ENCODE results near the gene CALM1. TPM values are rescaled to one million over a fixed set of nuclear protein-coding genes. Genes with fewer than 3 reads are reported as not detected.

Gene CALM1
- total and polyA plus RNA-seq, 2 donors (not counting 3 experiments of a cell fraction or from before 2014, with no cell fraction given), result 476 to 731 TPM

GRCh38 chr14:90378249-90378648 lies 18.6 kb upstream of the CALM1 start:
- no TSS peak for BruUV-seq (replicated peaks)
- Histone ChIP-seq H3K79me2 (ENCODE audit: control insufficient read depth, insufficient read depth, low read length) (no peaks in the 10 kb centered on the region), H2AFZ (ENCODE audit: low read depth, low read length) (no peak overlapping the region), H3K9me3 (replicated peaks; ENCODE audit: control insufficient read depth, insufficient read depth, low read length) (no peaks in the 10 kb centered on the region), H3K27me3 (ENCODE audit: control insufficient read depth in 2 of 2, insufficient read depth in 2 of 2, low read length in 2 of 2) (peaks cover 0 to 2% of the 10 kb centered on the region in 2 experiments), H3K4me1 (ENCODE audit: control insufficient read depth, extremely low read depth, insufficient read depth, low read length) (peaks cover 3% of the 10 kb centered on the region), H4K20me1 (replicated peaks; ENCODE audit: control insufficient read depth, extremely low read depth, insufficient read depth, low read length) (no peaks in the 10 kb centered on the region), H3K9me1 (replicated peaks; ENCODE audit: control insufficient read depth, extremely low read depth, insufficient read depth, low read length) (no peaks in the 10 kb centered on the region), H3K4me3 (replicated peaks in 1 of 3; ENCODE audit: insufficient read depth in 1 of 3, low read depth in 1 of 3, low read length in 3 of 3) (no peak overlapping the region), H3K9ac (replicated peaks; ENCODE audit: extremely low read depth, insufficient read depth, low read length) (no peak overlapping the region), H3K4me2 (ENCODE audit: insufficient read depth, low read length) (no peak overlapping the region), H3K36me3 (ENCODE audit: control insufficient read depth in 2 of 2, extremely low read depth in 1 of 2, insufficient read depth in 2 of 2, low read length in 2 of 2) (no peaks in the 10 kb centered on the region), H3K27ac (ENCODE audit: insufficient read depth, low read depth, low read length) (no peak overlapping the region)
- intact Hi-C loops (cut with micrococcal nuclease), result no loop called here
- no peak for TF ChIP-seq POLR2A (IDR thresholded peaks at IDR 0.05; ENCODE audit: low read depth, low read length)
- TF ChIP-seq MAX (IDR thresholded peaks at IDR 0.05; ENCODE audit: insufficient read depth, insufficient read length), result no peak
- no peak for TF ChIP-seq JUN (IDR thresholded peaks at IDR 0.05; ENCODE audit: borderline replicate concordance, insufficient read depth, insufficient read length, low read depth)
- no peak for TF ChIP-seq CTCF (IDR thresholded peaks at IDR 0.05; ENCODE audit: extremely low read depth in 1 of 2, insufficient read depth in 1 of 2, low read depth in 1 of 2, low read length in 2 of 2)
- no peak for TF ChIP-seq EZH2 (IDR thresholded peaks at IDR 0.05; ENCODE audit: borderline replicate concordance, low read depth, low read length, severe bottlenecking)
- no peak for TF ChIP-seq POLR2AphosphoS5 (IDR thresholded peaks at IDR 0.05; ENCODE audit: insufficient read depth, low read depth, low read length)
- no peak for TF ChIP-seq FOS (IDR thresholded peaks at IDR 0.05; ENCODE audit: borderline replicate concordance, insufficient read depth, low read length)
- CTCF ChIA-PET, result no interaction called here
- FAIRE-seq (no peak), DNase-seq (ENCODE audit: low read depth, low spot score) (no peak)
- dilution Hi-C loops (cut with MboI; ENCODE audit: extremely low pct_ligation_motif_present, low sequenced_read_pairs), result no loop called here
- POLR2A ChIA-PET, result no interaction called here
